ENCODE measurements around the gene MAD2L2. TPM values are rescaled to one million over a fixed set of nuclear protein-coding genes. Genes with fewer than 3 reads are reported as not detected.
A peak's percentile ranks its signal among the peaks of the same experiment; 100 is the strongest.

Gene MAD2L2
- total and polyA plus RNA-seq, 5 experiments from 2014 or later: 19.7 to 66.1 (median 52.2) TPM

DNA sequence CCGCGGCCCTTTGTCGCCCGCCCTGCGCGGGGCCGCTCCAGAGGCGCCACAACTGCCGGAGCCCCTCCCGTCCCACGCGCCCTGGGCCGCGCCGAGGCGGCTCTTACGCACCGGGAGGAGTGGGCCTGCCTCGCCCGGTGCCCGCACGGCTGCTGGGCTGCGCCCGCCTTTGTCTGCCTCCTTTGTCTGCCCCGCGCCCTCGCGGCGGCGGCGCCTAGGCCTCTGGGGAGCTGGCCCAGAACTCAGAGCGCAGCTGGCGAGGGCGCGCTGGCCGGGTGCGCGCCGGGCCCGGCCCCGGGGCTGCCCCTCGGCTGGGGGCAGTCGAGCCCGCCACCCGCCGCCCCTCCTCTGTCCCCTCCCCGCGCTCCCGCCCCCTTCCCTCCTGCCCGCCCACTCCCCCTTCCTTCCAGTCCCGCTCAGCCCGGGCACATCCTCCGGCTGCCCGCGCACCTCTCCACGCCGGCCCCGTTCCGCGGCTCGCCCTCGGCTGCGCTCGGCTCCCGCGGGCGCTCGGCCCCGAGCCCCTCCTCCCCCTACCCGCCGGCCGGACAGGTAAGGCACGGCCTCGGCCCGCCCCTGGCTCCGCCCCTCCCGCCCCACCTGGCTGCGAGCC lies 10.5 kb upstream of the MAD2L2 start, which contains the start of gene DRAXIN:
Gene DRAXIN, plus strand, starts transcription at position 409 of the 613 bp plus-strand sequence. CDS start 14,549 bp downstream, outside the sequence.
- Mint-ChIP-seq H3K4me1 (peaks cover 15 to 39% (median 32%) of the 10 kb centered on the region in 4 donors), H3K27ac (peak within 1 kb of the TSS in 5 of 10 donors; percentile 31 to 80 (median 48)), H3K9me3 (no peaks in the 10 kb centered on the region), H3K36me3 (peaks cover 0 to 5% (median 0%) of the 10 kb centered on the region in 3 donors), H3K27me3 (peaks cover 19 to 59% (median 31%) of the 10 kb centered on the region in 5 donors), H3K4me3 (peak within 1 kb of the TSS; percentile 70 to 90 (median 80))
- DNase-seq: peak in 2 of 10 donors; percentile 13 to 15
- peak; percentile 40 to 51 for ATAC-seq
- POLR2A ChIA-PET: interaction anchor here (0.7 to 1.2 kb wide), 3 partner anchors 28 to 477 kb away, joined by 3 read pairs; no protein-coding TSS in a partner anchor

DNA sequence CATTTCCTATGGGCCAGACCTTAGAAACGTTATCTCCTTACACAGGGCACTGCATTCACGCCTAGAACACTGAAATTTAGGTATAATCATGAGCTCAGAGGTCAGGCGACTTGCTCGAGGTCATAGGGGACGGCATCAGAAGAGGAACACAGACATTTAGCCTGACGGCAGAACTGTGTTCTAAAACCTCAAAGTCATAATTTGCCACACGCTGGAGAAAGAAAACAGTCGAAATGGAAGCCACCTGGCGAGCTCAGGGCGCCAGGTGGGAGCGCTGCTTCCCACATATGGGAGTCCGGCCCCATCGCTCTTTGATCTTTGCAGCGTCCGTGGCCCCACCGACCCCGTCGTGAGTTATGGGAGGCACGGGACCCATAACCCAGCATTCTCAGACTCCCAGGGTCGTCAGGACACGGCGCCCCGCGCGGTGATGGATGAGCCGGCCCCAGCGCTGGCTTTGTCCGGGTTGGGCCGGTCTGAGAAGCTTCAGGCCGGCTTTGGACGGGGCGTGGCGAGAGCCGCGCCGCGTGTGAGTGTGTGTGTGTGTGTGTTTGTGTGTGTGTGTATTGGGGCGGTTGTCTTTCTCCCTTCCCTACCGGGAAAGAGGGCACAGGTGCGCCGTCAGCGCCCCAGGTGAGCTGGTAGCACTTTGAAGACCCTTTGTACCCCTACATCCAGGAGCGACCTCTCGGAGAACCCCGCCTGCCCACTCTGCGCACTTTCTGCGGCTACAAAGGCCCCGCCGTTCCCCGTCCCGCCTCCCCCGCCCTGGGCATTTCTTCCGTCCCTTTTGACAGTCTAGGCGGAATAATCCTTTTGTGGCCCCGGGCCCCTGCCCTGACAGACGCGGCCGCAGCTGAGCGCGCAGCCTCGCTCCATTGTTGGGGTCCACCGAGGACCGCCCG lies 9.7 kb upstream of the MAD2L2 start:
- Mint-ChIP-seq H3K4me1 (peaks cover 15 to 39% (median 32%) of the 10 kb centered on the region in 4 donors), H3K36me3 (peaks cover 0 to 5% (median 0%) of the 10 kb centered on the region in 3 donors), H3K4me3 (peak overlapping the region; percentile 45 to 83 (median 74)), H3K27me3 (peaks cover 20 to 65% (median 31%) of the 10 kb centered on the region in 5 donors), H3K9me3 (no peaks in the 10 kb centered on the region), H3K27ac (peak overlapping the region in 2 of 10 donors; percentile 31 to 41)
- POLR2A ChIA-PET: interaction anchor here (0.6 to 1.2 kb wide), 6 partner anchors 9 to 478 kb away, joined by 3 to 4 read pairs (median 3); no protein-coding TSS in a partner anchor
- DNase-seq (no peak), ATAC-seq (peak; percentile 2 to 11)

DNA sequence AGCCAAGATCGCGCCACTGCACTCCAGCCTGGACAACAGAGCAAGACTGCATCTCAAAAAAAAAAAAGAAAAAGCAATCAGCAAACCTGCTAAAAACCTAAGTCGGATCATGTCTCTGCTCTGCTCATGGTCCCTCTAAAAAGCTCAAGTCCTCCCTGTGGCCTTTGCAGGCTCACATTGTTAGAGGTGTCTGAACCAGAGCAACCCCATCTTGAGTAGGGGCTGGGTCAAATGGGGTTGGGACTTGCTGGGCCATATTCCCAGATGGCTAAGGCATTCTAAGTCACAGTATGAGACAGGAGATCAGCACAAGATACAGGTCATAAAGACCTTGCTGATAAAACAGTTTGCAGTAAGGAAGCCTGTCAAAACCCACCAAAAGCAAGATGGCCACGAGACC lies 7.6 kb upstream of the MAD2L2 start:
- ATAC-seq (no peak), DNase-seq (no peak)
- Mint-ChIP-seq H3K4me3 (no peak overlapping the region), H3K27ac (no peak overlapping the region), H3K27me3 (peaks cover 20 to 59% (median 31%) of the 10 kb centered on the region in 5 donors), H3K9me3 (no peaks in the 10 kb centered on the region), H3K36me3 (peaks cover 0 to 5% (median 0%) of the 10 kb centered on the region in 3 donors), H3K4me1 (peaks cover 15 to 32% (median 26%) of the 10 kb centered on the region in 4 donors)
- POLR2A ChIA-PET: no interaction called here

DNA sequence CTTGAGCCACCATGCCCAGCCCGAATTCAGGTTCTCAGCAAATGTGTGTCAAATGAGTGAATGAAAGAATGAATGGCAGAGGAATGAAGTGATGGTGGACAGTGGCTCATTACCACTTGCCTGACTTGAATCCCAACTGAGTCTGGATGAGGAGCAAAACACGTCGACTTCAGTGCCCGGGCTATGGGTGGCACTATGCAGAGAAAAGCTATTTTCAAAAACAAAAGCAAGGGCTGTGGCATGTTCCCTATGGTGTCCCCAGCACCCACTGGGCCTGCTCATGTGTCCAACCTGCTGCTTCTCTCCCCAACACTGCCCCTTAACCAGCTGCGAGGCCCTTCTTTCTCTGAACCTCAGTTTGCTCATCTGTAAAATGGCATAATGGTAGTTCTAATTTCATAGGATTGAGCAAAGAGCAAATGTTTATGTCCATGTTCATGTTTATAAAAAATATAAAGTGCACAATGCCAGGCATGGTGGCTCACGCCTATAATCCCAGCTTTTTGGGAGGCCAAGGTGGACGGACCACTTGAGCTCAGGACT lies 4.3 kb upstream of the MAD2L2 start:
- DNase-seq (no peak), ATAC-seq (no peak)
- Mint-ChIP-seq H3K27ac (no peak overlapping the region), H3K36me3 (peaks cover 0 to 3% (median 0%) of the 10 kb centered on the region in 3 donors), H3K9me3 (no peaks in the 10 kb centered on the region), H3K27me3 (peaks cover 13 to 37% (median 18%) of the 10 kb centered on the region in 5 donors), H3K4me1 (peaks cover 4 to 14% (median 10%) of the 10 kb centered on the region in 4 donors), H3K4me3 (no peak overlapping the region)
- POLR2A ChIA-PET: no interaction called here

DNA sequence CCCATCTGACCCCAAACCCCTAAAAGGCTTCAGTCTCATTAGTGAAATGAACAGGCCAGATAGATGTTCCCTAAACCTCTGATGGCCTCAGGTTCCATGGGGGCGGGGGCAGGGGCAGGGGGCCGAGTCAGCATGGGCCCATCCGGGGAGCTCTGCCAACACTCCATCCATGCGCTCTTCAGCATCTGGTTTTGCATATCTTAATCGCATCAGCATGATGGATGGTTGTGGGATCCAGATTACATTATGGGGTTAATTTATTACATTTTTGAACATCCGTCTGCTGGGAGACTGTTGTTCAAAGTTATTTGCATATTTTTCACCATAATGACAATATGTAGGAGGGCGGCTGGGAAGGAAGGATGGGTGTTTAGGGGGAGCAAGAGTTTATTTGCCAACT lies 3.1 kb upstream of the MAD2L2 start:
- no peaks in the 10 kb centered on the region for H3K36me3 Mint-ChIP-seq
- peak overlapping the region in 1 of 10 donors; percentile 52 for H3K27ac Mint-ChIP-seq
- ATAC-seq (no peak), DNase-seq (no peak)
- peaks cover 5 to 25% (median 11%) of the 10 kb centered on the region in 5 donors for H3K27me3 Mint-ChIP-seq
- H3K9me3 Mint-ChIP-seq: no peaks in the 10 kb centered on the region
- H3K4me3 Mint-ChIP-seq: no peak overlapping the region
- POLR2A ChIA-PET: interaction anchor here (3.8 kb wide), 1 partner anchor 35 kb away, joined by 30 read pairs; no protein-coding TSS in a partner anchor
- H3K4me1 Mint-ChIP-seq: peaks cover 2 to 20% (median 13%) of the 10 kb centered on the region in 4 donors

DNA sequence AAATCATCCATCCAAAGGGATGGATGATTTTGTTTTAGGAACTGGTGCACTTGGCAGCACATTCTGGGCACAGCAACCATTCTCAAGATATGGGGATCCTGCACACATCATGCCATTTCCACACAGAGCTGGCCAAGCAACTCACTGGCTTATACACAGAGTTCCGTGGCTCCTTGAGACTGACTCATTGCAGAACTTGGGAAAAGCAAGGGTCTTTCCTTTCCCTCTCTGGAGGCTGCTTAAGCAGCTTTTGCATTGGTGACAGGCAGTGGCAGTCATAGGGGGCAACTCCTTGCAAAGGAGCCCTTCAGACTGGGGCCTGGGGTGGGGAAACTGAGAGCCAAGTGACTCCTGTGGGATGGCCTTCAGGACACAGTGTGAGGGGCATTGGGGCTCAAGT lies 1.9 kb upstream of the MAD2L2 start:
- H3K36me3 Mint-ChIP-seq: peaks cover 0 to 8% (median 0%) of the 10 kb centered on the region in 3 donors
- no peak for ATAC-seq
- peak overlapping the region in 3 of 10 donors; percentile 24 to 59 (median 45) for H3K4me3 Mint-ChIP-seq
- DNase-seq: no peak
- H3K9me3 Mint-ChIP-seq: no peaks in the 10 kb centered on the region
- peaks cover 3 to 12% (median 6%) of the 10 kb centered on the region in 5 donors for H3K27me3 Mint-ChIP-seq
- peaks cover 4 to 25% (median 16%) of the 10 kb centered on the region in 4 donors for H3K4me1 Mint-ChIP-seq
- H3K27ac Mint-ChIP-seq: no peak overlapping the region
- POLR2A ChIA-PET: interaction anchor here (0.9 to 3.8 kb wide), 4 partner anchors 12 to 48 kb away, joined by 3 to 30 read pairs (median 12); partner anchors contain the start of gene FBXO6

DNA sequence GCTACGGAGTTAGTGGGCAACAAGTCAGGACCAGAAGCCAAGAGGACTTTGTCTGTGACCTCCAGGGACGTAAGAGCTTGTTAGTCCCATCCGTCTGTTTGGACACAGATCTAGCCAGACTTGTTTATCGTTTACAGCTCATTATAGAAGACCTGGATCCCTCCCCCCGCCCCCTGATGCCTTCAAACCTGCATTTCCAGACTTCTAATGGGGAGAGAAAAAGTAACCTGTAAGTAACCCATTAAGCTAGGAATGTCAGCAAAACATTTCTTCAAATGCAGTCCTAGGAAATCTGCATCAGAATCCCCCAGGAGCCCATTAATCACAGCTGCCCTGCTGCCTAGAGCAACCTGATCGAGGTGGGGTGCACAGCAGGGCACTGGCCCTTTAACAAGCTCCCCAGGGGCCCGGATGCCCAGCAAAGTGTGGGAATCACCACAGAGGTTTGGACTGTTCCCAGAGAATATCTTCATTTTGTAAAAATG lies 1.4 kb upstream of the MAD2L2 start:
- peaks cover 0 to 8% (median 3%) of the 10 kb centered on the region in 5 donors for H3K27me3 Mint-ChIP-seq
- no peaks in the 10 kb centered on the region for H3K9me3 Mint-ChIP-seq
- H3K4me3 Mint-ChIP-seq: peak overlapping the region in 9 of 10 donors; percentile 39 to 98 (median 87)
- peaks cover 4 to 25% (median 16%) of the 10 kb centered on the region in 4 donors for H3K4me1 Mint-ChIP-seq
- H3K27ac Mint-ChIP-seq: peak overlapping the region in 6 of 10 donors; percentile 13 to 83 (median 52)
- H3K36me3 Mint-ChIP-seq: peaks cover 0 to 8% (median 0%) of the 10 kb centered on the region in 3 donors
- DNase-seq: no peak
- ATAC-seq: no peak
- POLR2A ChIA-PET: interaction anchor here (0.9 to 3.8 kb wide), 9 partner anchors 8 to 54 kb away, joined by 3 to 30 read pairs (median 4); partner anchors contain the start of genes AGTRAP and FBXO6

DNA sequence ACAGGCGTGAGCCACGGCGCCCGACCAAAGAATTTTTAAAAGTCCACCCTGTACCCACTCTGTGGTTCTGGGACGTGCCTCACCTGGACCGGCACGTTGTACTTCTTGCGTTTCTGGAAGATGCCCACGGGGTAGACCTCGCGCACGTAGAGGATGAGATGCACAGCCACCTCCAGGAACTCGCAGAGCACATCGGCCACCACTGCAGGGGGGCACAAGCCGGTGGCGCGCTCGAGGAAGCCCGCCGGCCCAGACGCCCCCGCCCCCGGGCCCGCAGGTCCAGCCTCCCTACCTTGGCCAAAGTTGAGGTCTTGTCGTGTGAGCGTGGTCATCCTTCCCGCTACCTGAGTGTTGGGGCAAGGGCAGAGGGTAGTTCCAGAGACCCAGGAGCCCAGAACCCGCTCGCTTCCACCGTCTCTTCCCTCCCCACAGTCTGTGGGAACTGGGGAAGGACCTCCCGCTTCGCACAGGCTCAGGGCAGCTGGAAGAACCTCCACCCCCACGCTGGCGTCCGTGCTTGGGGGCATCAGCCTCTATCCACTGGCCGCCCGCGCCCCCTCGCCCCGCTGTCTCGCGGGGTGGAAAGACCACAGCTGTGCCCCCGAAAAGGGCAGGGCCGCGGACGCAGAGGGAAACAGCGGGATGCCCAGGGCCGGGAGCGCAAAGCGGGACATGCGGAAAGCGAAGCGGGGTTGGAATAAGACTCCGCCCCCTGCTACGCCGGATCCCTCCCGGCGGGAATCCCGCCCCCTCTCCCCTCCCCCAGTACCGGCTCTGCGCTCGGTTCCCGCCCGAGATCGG lies 478 bp downstream of the MAD2L2 start:
- ATAC-seq (peak in 1 of 2 donors; percentile 13), DNase-seq (peak in 1 of 10 donors; percentile 32)
- Mint-ChIP-seq H3K36me3 (peaks cover 0 to 15% (median 0%) of the 10 kb centered on the region in 3 donors), H3K4me1 (peaks cover 4 to 25% (median 16%) of the 10 kb centered on the region in 4 donors), H3K9me3 (no peaks in the 10 kb centered on the region), H3K4me3 (peak overlapping the region; percentile 80 to 98 (median 84)), H3K27ac (peak overlapping the region in 8 of 10 donors; percentile 11 to 95 (median 70)), H3K27me3 (no peaks in the 10 kb centered on the region)
- POLR2A ChIA-PET: interaction anchor here (0.7 to 3.8 kb wide), 4 partner anchors 16 to 620 kb away, joined by 3 to 30 read pairs (median 13); partner anchors contain the start of gene FBXO6

DNA sequence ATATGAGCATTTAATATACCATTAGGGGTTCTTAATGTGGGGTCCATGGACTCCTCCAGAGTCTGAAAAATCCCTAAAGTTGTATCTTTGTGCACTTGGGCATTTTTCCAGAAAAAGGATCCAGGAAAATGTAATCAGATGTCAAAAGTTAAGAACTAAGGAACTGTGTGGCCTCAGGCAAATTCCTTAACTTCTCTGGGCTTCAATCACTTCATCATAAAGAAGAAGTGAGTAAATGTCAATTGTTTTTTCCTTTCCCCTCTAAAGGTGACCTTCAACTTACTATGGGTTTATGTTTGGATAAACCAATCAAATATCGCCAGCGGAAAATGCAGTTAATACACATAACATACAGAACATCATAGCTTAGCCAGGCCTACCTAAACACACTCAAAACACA lies 2.5 kb downstream of the MAD2L2 start:
- Mint-ChIP-seq H3K4me3 (peak overlapping the region in 6 of 10 donors; percentile 5 to 66 (median 30)), H3K27me3 (no peaks in the 10 kb centered on the region)
- ATAC-seq: no peak

DNA sequence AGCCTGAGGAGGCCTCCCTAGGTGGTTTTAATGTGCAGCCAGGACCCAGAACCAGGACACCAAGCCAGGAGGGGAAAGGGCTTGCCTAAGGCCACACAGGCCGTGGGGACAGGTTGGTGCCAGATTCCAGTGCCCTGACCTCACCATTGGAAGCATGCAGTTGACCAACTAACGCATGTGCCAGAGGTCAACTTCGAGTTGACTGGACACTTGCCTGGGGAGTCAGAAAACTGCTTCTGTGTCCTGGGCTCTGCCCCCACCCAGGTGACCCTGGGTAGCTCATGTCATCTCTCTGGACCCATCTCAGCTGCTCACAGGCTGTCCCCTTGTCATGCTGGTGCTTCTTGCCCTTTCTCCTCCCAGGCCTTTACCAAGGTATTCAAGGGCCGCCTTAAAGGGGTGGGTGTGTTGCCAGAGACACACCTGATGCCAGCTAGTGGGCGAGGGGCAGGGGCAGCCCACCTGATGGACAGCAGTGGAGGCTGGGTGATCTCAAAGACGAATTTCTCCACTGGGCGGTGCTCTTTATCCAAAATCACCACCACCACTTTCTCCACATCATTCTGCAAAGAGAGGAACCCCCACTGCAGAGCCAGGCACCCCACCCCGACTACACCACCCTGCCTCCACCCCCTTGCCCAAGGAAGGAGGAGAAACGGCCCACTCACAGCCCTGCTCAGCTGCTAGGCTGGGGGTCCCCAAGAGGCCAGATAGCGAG lies 4.4 kb downstream of the MAD2L2 start:
- peak overlapping the region in 1 of 10 donors; percentile 34 for H3K4me3 Mint-ChIP-seq
- H3K27ac Mint-ChIP-seq: no peak overlapping the region
- POLR2A ChIA-PET: interaction anchor here (0.5 to 1.2 kb wide), 3 partner anchors 13 to 41 kb away, joined by 3 to 7 read pairs (median 4); no protein-coding TSS in a partner anchor
- H3K36me3 Mint-ChIP-seq: peaks cover 0 to 33% (median 0%) of the 10 kb centered on the region in 3 donors
- H3K9me3 Mint-ChIP-seq: no peaks in the 10 kb centered on the region
- H3K4me1 Mint-ChIP-seq: peaks cover 7 to 18% (median 15%) of the 10 kb centered on the region in 4 donors
- H3K27me3 Mint-ChIP-seq: no peaks in the 10 kb centered on the region
- DNase-seq (no peak), ATAC-seq (no peak)

More for the DNA sequence above, 2.5 kb downstream of the MAD2L2 start:
- Mint-ChIP-seq H3K27ac (peak overlapping the region in 4 of 10 donors; percentile 1 to 14 (median 3)), H3K9me3 (no peaks in the 10 kb centered on the region), H3K36me3 (peaks cover 0 to 28% (median 0%) of the 10 kb centered on the region in 3 donors), H3K4me1 (peaks cover 5 to 25% (median 17%) of the 10 kb centered on the region in 4 donors)
- POLR2A ChIA-PET: interaction anchor here (2.0 kb wide), 1 partner anchor 41 kb away, joined by 9 read pairs; no protein-coding TSS in a partner anchor
- no peak for DNase-seq

Measured in naive thymus-derived CD8-positive, alpha-beta T cell (primary cell).